ENCODE results near the gene SCFD2.
"Not testable (repeated sequence)": the region's sequence is repeated elsewhere in the genome, so short reads cannot be mapped to it uniquely, and the experiment has no call there.

The SCFD2 gene

GRCh38 chr4:52999626-53000025 lies 366.2 kb downstream of the SCFD2 start:
- no peak for DNase-seq (ENCODE audit: low read depth, low spot score)
- Histone ChIP-seq H3K4me3 (ENCODE audit: insufficient read length, low read depth) (no peak overlapping the region), H3K27me3 (ENCODE audit: insufficient read depth, insufficient read length) (no peaks in the 10 kb centered on the region), H3K9me3 (ENCODE audit: insufficient read depth, low read length) (no peaks in the 10 kb centered on the region), H3K9ac (ENCODE audit: insufficient read length, low read depth) (no peak overlapping the region), H3K36me3 (ENCODE audit: insufficient read depth, insufficient read length, low read length) (no peaks in the 10 kb centered on the region), H3K4me1 (ENCODE audit: insufficient read depth, insufficient read length) (no peaks in the 10 kb centered on the region)
- TF ChIP-seq ZNF274 (IDR thresholded peaks at IDR 0.05; ENCODE audit: low read depth, low read length) (no peak), YY1 (IDR thresholded peaks at IDR 0.05; ENCODE audit: insufficient read depth, insufficient read length) (no peak), SUZ12 (IDR thresholded peaks at IDR 0.05; ENCODE audit: extremely low read depth, insufficient read depth, insufficient read length) (no peak)

- DNase-seq (ENCODE audit: low read depth, low spot score): no peak
- no peaks in the 10 kb centered on the region for H3K9me3 ChIP-seq (ENCODE audit: insufficient read depth, low read length)
- H3K36me3 ChIP-seq (ENCODE audit: insufficient read depth, insufficient read length, low read length): no peaks in the 10 kb centered on the region
- no peaks in the 10 kb centered on the region for H3K27me3 ChIP-seq (ENCODE audit: insufficient read depth, insufficient read length)
- TF ChIP-seq ZNF274 (IDR thresholded peaks at IDR 0.05; ENCODE audit: low read depth, low read length): no peak
- no peak for TF ChIP-seq SUZ12 (IDR thresholded peaks at IDR 0.05; ENCODE audit: extremely low read depth, insufficient read depth, insufficient read length)
- TF ChIP-seq YY1 (IDR thresholded peaks at IDR 0.05; ENCODE audit: insufficient read depth, insufficient read length): no peak
- no peak overlapping the region for H3K9ac ChIP-seq (ENCODE audit: insufficient read length, low read depth)
- H3K4me1 ChIP-seq (ENCODE audit: insufficient read depth, insufficient read length): no peaks in the 10 kb centered on the region
- H3K4me3 ChIP-seq (ENCODE audit: insufficient read length, low read depth): no peak overlapping the region
Measured at GRCh38 chr4:52998413-52998812, 367.4 kb downstream of the SCFD2 start.

DNA sequence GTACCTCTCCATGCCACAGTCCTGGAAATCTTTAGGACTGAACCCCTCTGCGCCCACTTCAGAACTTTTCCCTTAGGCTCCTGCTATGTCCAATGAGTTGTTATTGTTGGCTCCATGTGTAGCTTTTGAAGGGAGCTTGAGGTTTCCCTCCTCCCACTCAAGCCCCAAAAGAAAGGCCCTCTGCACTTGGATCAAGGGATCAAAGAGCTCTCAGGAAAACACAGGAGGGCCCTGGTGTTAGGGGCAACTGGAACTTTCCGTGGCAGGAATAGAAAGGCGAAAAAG lies 368.8 kb downstream of the SCFD2 start:
- DNase-seq (ENCODE audit: low read depth, low spot score): no peak
- no peaks in the 10 kb centered on the region for H3K36me3 ChIP-seq (ENCODE audit: insufficient read depth, insufficient read length, low read length)
- H3K4me3 ChIP-seq (ENCODE audit: insufficient read length, low read depth): no peak overlapping the region
- H3K4me1 ChIP-seq (ENCODE audit: insufficient read depth, insufficient read length): no peaks in the 10 kb centered on the region
- no peak overlapping the region for H3K9ac ChIP-seq (ENCODE audit: insufficient read length, low read depth)
- no peaks in the 10 kb centered on the region for H3K27me3 ChIP-seq (ENCODE audit: insufficient read depth, insufficient read length)
- TF ChIP-seq YY1 (IDR thresholded peaks at IDR 0.05; ENCODE audit: insufficient read depth, insufficient read length): no peak
- TF ChIP-seq ZNF274 (IDR thresholded peaks at IDR 0.05; ENCODE audit: low read depth, low read length): no peak
- no peak for TF ChIP-seq SUZ12 (IDR thresholded peaks at IDR 0.05; ENCODE audit: extremely low read depth, insufficient read depth, insufficient read length)
- H3K9me3 ChIP-seq (ENCODE audit: insufficient read depth, low read length): no peaks in the 10 kb centered on the region; the same call in 1 of the 2 replicates

- Histone ChIP-seq H3K9me3 (ENCODE audit: insufficient read depth, low read length) (peaks cover 3% of the 10 kb centered on the region; the same call in 1 of the 2 replicates), H3K27me3 (ENCODE audit: insufficient read depth, insufficient read length) (no peaks in the 10 kb centered on the region), H3K4me3 (ENCODE audit: insufficient read length, low read depth) (no peak overlapping the region), H3K9ac (ENCODE audit: insufficient read length, low read depth) (no peak overlapping the region), H3K36me3 (ENCODE audit: insufficient read depth, insufficient read length, low read length) (no peaks in the 10 kb centered on the region), H3K4me1 (ENCODE audit: insufficient read depth, insufficient read length) (no peaks in the 10 kb centered on the region)
- DNase-seq (ENCODE audit: low read depth, low spot score): no peak
- TF ChIP-seq SUZ12 (IDR thresholded peaks at IDR 0.05; ENCODE audit: extremely low read depth, insufficient read depth, insufficient read length) (no peak), YY1 (IDR thresholded peaks at IDR 0.05; ENCODE audit: insufficient read depth, insufficient read length) (no peak), ZNF274 (IDR thresholded peaks at IDR 0.05; ENCODE audit: low read depth, low read length) (no peak)
Measured at GRCh38 chr4:52996261-52997131, 369.4 kb downstream of the SCFD2 start.

DNA sequence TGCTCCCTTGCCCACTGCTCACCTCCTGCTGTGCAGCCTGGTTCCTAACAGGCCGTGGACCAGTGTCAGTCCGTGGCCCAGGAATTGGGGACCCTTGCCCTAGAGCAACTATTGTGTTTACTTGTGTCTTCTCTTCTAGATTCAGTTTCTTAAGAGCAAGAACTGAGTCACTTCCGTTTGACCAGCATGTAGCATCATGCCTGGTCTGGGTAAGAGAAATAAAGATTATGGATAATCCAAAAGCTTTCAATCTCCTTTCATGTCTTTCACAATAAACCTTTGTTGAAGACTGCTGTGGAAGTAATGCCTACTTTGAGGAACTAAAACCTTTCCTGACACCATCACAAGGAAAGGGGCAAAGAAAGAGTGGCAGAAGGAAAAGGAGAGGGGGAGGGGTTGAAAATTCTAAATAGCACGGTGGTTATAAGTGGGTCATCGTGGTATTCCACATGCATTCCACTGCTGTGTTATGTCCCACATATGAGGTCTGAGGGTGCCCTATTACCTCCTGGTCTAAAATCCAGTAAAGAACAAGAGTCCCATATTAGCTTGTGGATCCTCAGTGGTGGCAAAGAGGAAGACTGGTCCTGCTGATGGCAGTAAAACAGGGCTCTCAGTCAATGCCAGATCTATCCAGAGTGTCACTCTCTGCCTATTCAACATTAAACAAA lies 370.4 kb downstream of the SCFD2 start:
- Histone ChIP-seq H3K4me3 (ENCODE audit: insufficient read length, low read depth) (no peak overlapping the region), H3K36me3 (ENCODE audit: insufficient read depth, insufficient read length, low read length) (no peaks in the 10 kb centered on the region)

GRCh38 chr4:52994567-52994966 lies 371.3 kb downstream of the SCFD2 start:
- H3K36me3 ChIP-seq (ENCODE audit: insufficient read depth, insufficient read length, low read length): no peaks in the 10 kb centered on the region
- DNase-seq (ENCODE audit: low read depth, low spot score): no peak
- H3K9ac ChIP-seq (ENCODE audit: insufficient read length, low read depth): no peak overlapping the region
- TF ChIP-seq YY1 (IDR thresholded peaks at IDR 0.05; ENCODE audit: insufficient read depth, insufficient read length) (no peak), ZNF274 (IDR thresholded peaks at IDR 0.05; ENCODE audit: low read depth, low read length) (no peak), SUZ12 (IDR thresholded peaks at IDR 0.05; ENCODE audit: extremely low read depth, insufficient read depth, insufficient read length) (no peak)
- H3K27me3 ChIP-seq (ENCODE audit: insufficient read depth, insufficient read length): no peaks in the 10 kb centered on the region
- peaks cover 14% of the 10 kb centered on the region; the same call in 1 of the 2 replicates for H3K9me3 ChIP-seq (ENCODE audit: insufficient read depth, low read length)
- H3K4me3 ChIP-seq (ENCODE audit: insufficient read length, low read depth): no peak overlapping the region
- no peaks in the 10 kb centered on the region for H3K4me1 ChIP-seq (ENCODE audit: insufficient read depth, insufficient read length)

More for the DNA sequence above, 370.4 kb downstream of the SCFD2 start:
- H3K9me3 ChIP-seq (ENCODE audit: insufficient read depth, low read length): peaks cover 13% of the 10 kb centered on the region; the same call in 1 of the 2 replicates
- H3K4me1 ChIP-seq (ENCODE audit: insufficient read depth, insufficient read length): no peaks in the 10 kb centered on the region
- no peak overlapping the region for H3K9ac ChIP-seq (ENCODE audit: insufficient read length, low read depth)
- H3K27me3 ChIP-seq (ENCODE audit: insufficient read depth, insufficient read length): no peaks in the 10 kb centered on the region
- no peak for TF ChIP-seq SUZ12 (IDR thresholded peaks at IDR 0.05; ENCODE audit: extremely low read depth, insufficient read depth, insufficient read length)
- TF ChIP-seq ZNF274 (IDR thresholded peaks at IDR 0.05; ENCODE audit: low read depth, low read length): no peak
- TF ChIP-seq YY1 (IDR thresholded peaks at IDR 0.05; ENCODE audit: insufficient read depth, insufficient read length): no peak
- no peak for DNase-seq (ENCODE audit: low read depth, low spot score)

DNA sequence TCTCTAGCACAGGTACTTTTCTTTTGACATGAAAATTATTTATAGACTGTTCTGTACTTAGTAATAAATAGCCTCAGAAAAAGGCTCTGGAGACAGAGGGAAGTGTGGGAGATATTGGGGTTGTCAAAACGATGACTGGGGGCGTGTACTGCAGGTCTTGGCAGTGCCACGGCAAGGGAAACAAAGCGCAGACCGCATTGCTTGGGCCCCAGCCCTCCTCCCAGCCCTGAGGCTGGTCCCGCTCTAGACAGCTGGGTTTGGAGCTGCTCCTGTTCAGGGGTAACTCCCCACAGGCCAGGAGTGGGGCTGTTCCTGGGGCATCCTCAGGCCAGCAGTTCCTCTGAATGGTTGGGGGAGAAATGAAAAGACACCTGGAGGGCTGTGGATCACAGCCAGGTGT lies 372.1 kb downstream of the SCFD2 start:
- no peaks in the 10 kb centered on the region for H3K27me3 ChIP-seq (ENCODE audit: insufficient read depth, insufficient read length)
- peaks cover 14% of the 10 kb centered on the region; the same call in 1 of the 2 replicates for H3K9me3 ChIP-seq (ENCODE audit: insufficient read depth, low read length)
- H3K36me3 ChIP-seq (ENCODE audit: insufficient read depth, insufficient read length, low read length): no peaks in the 10 kb centered on the region
- H3K9ac ChIP-seq (ENCODE audit: insufficient read length, low read depth): no peak overlapping the region
- no peak for TF ChIP-seq SUZ12 (IDR thresholded peaks at IDR 0.05; ENCODE audit: extremely low read depth, insufficient read depth, insufficient read length)
- TF ChIP-seq YY1 (IDR thresholded peaks at IDR 0.05; ENCODE audit: insufficient read depth, insufficient read length): no peak
- TF ChIP-seq ZNF274 (IDR thresholded peaks at IDR 0.05; ENCODE audit: low read depth, low read length): no peak
- no peak for DNase-seq (ENCODE audit: low read depth, low spot score)
- no peaks in the 10 kb centered on the region for H3K4me1 ChIP-seq (ENCODE audit: insufficient read depth, insufficient read length)
- no peak overlapping the region for H3K4me3 ChIP-seq (ENCODE audit: insufficient read length, low read depth)

- not testable (repeated sequence) for H3K4me3 ChIP-seq (ENCODE audit: insufficient read length, low read depth); H3K27me3 ChIP-seq (ENCODE audit: insufficient read depth, insufficient read length); H3K4me1 ChIP-seq (ENCODE audit: insufficient read depth, insufficient read length); H3K9ac ChIP-seq (ENCODE audit: insufficient read length, low read depth); DNase-seq (ENCODE audit: low read depth, low spot score); H3K36me3 ChIP-seq (ENCODE audit: insufficient read depth, insufficient read length, low read length)
- peaks cover 14% of the 10 kb centered on the region; the same call in 1 of the 2 replicates for H3K9me3 ChIP-seq (ENCODE audit: insufficient read depth, low read length)
Measured at GRCh38 chr4:52992551-52992950, 373.3 kb downstream of the SCFD2 start.
